GM21515 (cell line): ENCODE results near the gene COL26A1.
"Not testable (repeated sequence)": the region's sequence is repeated elsewhere in the genome, so short reads cannot be mapped to it uniquely, and the experiment has no call there.

Experiments
- ATAC-seq: cut with Tn5 transposase; IDR thresholded peaks from one replicate; pipeline ENCODE4 v1.9.1; 2021; ENCODE audit not compliant: unreplicated experiment

The COL26A1 gene

DNA sequence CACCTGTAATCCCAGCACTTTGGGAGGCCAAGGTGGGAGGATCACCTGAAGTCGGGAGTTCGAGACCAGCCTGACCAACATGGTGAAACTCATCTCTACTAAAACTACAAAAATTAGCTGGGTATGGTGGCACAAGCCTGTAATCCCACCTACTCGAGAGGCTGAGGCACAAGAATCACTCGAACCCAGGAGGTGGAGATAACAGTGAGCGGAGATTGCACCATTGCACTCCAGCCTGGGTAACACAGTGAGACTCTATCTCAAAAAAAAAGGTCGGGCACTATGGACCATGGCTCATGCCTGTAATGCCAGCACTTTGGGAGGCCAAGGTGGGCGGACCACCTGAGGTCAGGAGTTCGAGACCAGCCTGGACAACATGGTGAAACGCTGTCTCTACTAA is 127.8 kb downstream of the COL26A1 start:
- not testable (repeated sequence) for ATAC-seq

DNA sequence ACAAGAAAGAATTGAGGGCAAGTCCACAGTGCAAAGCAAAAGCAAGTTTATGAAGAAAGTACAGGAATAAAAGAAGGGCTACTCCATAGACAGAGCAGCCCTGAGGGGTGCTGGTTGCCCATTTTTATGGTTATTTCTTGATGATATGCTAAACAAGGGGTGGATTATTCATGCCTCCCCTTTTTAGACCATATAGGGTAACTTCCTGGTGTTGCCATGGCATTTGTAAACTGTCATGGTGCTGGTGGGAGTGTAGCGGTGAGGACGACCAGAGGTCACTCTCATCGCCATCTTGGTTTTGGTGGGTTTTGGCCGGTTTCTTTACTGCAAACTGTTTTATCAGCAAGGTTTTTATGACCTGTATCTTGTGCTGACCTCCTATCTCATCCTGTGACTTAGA is 128.8 kb downstream of the COL26A1 start:
- ATAC-seq = not testable (repeated sequence)

GRCh38 chr7:101494602-101495329 is 132.1 kb downstream of the COL26A1 start:
- ATAC-seq = no peak

DNA sequence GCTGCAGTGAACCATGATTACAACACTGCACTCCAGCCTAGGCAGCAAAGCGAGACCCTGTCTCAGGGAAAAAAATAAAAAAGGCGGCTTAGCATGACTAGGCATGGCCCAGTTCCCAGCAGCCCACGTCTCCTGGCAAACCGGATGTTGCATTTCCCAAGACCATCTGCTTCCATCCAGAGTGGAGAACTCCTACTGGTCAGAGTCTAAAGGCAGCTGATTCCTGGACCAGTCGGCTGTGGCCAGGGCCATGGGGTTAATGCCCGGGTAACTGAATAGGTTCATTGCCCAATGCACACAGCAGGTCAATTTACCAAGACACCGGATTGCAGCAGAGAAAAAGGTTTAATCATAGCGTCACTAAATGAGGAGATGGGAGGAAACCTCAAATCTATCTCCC is 133.3 kb downstream of the COL26A1 start:
- no peak for ATAC-seq

DNA sequence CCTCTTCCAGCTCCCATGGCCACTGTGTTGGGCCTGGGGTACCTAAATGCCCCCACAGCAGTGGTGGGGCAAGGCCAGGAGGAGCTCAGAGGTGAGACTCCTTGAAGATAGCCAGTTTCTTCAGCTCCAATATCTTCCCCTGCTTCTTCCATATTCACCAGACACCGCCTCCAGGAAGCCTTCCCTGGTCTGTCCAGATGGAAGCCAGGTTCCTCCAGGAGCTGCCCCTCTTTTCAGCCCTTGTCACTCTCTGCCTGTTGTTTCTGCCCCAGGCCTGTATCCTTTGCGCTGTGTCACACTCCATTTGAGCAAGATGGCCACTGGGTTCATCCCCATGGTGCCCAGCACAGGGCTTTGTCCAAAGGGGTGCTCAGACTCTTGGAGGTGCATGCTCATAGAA is 138.7 kb downstream of the COL26A1 start:
- no peak for ATAC-seq

GRCh38 chr7:101502466-101503098 is 139.9 kb downstream of the COL26A1 start:
- ATAC-seq = no peak

DNA sequence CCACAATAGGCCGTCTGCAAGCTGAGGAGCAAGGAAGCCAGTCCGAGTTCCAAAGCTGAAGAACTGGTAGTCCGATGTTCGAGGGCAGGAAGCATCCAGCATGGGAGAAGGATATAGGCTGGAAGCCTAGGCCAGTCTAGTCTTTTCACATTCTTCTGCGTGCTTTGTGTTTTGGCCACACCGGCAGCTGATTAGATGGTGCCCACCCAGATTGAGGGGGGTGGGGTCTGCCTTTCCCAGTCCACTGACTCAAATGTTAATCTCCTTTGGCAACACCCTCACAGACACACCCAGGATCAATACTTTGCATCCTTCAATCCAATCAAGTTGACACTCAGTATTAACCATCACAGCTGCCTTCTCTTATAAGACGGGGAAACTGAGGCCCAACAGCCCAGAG is 142.8 kb downstream of the COL26A1 start:
- ATAC-seq = not testable (repeated sequence)

DNA sequence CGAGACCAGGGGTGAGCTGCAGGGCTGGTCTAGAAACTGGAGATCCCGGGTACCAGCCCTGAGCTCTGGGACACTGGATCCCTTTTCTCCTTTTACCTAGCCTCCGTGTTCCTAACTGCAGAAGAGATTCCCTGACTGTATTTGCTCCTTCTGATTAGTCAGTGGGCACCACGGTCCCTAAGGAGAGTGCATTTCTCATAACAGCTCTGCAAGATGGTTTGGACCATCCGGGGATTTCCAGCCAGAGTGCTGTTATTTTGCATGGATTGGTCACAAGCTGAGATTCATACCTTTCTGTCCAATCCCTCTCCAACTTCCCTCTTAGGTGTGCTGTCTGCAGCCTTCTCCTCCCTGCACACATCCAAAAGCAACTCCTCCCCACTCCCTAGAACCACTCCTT is 143.9 kb downstream of the COL26A1 start:
- ATAC-seq = no peak

GRCh38 chr7:101507327-101507726 is 144.7 kb downstream of the COL26A1 start:
- no peak for ATAC-seq

- no peak for ATAC-seq
Observed at GRCh38 chr7:101507791-101508252, 145.1 kb downstream of the COL26A1 start.

DNA sequence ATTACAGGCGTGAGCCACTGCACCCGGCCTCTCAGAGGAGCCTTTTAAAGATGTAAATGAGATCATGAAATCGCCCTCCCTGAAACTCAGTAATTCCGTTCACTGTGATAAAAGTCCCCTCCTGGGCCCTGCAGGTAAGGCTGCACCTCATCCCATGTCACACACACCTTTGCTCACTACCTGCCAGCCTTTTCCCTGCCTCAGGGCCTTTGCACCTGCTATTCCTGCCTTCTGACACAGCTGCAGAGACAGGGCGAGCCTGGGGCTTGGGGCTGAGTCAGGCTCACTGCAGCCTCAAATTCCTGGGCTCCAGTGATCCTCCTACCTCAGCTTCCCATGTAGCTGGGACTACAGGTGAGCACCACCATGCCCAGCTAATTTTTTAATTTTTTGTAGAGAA is 147.6 kb downstream of the COL26A1 start:
- ATAC-seq = no peak

DNA sequence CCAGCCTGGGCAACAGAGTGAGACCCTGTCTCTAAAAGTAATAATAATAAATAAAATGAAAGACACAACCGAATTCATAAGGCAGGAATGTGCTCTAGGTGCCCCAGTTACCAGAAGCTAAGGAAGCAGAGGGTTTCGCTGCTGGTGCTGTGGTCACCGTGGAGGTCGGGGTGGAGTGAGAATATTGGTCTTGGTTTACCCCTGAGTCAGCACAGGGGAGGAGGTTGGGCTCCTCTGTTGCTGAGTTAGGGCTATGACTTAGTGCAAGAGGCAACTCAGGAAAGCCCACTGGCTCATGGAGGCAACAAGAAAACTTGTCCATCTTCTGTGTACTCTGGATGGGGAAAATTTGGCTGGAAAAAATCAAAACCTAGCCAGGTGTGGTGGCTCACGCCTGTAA is 149.3 kb downstream of the COL26A1 start:
- no peak for ATAC-seq

- no peak for ATAC-seq
Observed at GRCh38 chr7:101516851-101517250, 154.2 kb downstream of the COL26A1 start.

DNA sequence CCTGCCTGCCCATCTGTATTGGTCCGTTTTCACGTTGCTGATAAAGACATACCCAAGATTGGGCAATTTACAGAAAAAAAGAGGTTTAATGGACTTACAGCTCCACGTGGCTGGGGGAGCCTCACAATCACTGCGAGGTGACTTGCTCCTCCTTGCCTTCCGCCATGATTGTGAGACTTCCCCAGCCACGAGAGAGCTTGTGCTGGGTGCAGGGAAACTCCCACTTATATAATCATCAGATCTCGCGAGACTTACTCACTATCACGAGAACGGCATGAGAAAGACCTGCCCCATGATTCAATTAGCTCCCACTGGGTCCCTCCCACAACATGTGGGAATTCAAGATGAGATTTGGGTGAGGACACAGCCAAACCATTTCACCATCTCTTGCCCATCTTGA is 154.6 kb downstream of the COL26A1 start:
- ATAC-seq = no peak

DNA sequence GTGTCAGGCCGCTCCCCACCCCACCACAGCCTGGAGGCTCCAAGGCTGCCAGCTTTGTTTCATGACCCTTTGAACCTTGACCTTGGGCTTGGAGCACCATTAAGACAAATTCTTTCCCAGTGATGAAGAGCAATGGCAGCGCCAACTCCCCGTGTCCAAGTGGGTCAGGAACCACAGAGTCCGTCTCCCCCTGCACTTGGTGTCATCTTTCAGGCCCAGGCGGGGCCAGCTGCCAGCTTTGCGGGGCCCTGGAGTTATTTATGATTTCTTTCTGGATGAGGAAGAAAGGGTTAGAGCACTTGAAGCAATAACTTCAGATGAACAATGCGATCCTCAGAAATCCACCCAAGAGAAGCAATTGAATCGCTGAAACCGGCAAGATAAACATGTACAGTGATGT is 155.7 kb downstream of the COL26A1 start:
- no peak for ATAC-seq

DNA sequence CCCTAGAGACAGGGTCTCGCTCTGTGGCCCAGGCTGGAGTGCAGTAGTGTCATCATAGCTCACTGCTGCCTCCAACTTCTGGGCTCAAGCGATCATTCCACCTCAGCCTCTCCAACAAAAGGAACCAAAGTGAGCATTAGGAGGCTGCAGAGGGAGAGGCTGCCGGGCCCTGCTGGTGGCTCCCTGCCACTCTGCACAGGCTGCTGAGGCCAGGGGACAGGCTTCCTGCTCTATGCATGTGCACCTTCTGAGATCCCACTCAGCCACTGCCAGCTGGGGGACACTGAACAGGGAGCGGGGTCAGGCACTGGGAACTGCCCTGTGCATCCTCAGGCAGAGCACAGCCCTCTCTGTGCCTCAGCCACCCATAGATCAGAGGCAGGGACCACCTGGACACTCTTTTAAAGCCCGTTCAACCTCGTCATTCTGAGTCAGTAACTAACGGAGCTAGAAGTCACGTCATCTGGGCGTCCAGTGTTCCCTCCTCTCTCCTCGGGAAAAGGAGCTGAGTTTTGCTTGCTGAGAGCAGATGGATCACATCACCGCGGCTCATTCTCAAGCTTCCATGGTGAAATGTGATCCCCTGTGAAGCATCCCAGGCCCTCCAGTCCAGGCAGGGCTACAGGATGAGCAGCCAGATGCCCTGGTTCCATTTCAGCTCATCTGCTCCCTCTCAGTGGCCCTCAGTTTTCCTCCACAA is 156.8 kb downstream of the COL26A1 start:
- no peak for ATAC-seq

DNA sequence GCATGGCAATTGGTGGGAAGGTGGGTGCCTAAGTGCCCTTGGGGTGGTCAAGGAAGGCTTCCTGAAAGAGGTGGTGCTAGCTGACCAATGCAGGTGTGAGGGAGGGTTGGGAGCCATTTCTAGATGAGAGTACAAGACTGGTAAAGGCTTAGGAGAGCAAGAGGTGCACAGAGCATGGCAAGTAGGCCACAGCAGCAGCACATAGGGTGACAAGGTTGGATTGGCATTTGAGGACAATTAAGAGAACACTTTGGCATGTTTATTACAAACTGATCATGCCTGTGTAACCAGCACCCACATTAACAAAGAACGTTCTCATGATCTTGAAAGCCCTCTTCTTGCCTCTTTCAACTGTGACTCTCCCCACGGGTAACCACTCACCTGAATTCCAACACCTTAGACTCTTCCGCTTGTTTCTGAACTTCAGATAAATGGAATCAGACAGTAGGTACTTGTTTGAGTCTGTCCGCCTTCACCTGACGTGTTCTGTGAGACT is 158.8 kb downstream of the COL26A1 start:
- no peak for ATAC-seq

DNA sequence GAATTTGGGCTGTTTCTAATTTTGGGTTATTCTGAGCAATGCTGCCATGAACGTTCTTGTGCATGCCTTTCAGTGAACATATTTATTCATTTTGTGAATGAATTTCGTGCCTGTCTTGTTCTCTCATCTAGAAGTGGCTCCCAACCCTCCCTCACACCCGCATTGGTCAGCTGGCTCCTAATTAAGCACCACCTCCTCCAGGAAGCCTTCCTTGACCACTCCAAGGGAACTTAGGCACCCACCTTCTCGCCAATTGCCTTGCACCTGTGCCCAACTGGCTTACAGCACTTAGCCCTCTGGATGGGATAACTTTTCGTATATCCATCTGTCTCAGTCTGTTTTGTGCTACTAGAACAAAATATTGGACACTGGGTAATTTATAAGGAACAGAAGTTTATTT is 159.3 kb downstream of the COL26A1 start:
- no peak for ATAC-seq

DNA sequence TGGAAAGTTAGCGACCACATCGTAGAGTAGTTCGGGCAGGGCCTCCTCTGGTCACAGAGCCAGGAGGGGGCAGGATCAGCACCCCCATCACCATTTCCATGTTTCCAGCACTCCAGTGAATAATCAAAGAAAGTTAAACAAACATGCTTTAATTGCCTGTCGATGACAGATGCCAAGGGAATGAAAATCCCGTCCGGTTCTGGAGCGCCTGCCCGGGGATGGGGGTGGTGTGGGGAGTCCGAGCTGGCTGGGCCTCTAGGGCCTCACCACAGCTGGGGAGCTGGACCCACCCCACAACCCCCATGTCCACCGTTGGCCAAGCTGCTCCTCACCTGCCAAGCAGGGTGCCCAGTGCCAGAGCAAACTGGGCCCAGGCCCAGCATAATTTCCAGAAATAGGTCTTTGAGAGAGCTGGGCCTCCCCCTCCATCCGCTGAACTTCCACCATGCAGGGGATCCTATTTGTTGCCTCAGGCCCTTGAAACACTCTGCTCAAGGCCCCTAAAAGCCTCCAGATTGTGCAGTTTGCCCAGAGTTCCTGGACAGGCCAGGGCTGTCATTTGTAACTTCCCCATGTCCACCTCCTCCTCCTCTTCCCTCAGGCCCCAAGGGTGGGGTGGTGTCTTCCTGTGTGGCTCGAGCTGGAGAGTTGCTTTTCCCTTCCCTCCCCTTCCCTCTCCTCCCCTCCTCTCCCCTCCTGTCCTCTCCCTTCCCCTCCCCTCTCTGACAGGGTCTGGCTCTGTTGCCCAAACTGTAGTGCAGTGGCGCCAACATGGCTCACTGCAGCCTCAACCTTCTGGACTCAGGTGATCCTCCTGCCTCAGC is 165.4 kb downstream of the COL26A1 start:
- no peak for ATAC-seq

DNA sequence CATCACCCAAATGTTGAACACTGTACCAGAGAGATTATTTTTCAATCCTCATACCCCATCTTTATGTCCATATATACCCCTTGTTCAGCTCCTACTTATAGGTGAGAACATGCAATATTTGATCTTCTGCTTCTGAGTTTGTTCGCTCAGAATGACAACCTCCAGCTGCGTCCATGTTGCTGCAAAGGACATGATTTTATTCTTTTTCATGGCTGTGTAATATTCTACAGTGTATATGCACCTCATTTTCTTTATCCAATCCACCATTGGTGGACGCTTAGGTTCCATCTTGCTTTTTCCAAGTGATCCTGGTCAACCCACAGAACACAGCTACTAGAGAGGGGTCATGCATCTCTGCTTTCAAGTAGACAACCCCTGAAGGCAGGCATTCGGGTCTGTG is 166.9 kb downstream of the COL26A1 start:
- ATAC-seq = no peak

DNA sequence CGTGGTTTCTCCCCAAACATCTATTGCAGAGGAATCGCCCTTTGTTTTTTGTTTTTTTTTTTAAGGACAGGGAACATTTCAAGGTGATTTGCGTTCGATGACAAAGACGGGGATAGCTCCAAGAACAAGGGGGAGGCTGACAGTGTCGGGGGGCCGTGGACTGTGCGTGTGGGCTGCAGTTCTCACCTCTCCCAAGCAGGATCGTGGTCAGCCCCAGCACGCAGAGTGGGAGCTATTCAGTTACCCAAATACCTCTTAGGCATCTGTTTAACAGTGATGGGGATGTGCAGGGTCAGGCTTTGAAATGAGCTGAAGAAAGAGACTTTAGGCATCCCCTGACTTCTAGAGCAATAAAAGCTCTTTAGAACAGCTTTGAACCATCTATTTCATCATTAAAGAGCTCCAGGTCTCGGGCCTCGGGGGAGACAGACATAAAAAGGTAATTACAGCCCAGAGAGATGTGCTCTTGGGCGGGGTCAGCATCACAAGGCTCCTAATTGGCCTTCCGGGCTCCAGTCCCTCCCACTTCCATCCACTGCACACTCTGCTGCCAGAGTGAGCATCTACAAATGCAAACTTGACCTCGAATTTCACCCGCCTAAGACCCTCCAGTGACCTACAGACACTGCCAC is 169.2 kb downstream of the COL26A1 start:
- no peak for ATAC-seq
